Right kidney (tissue), 1 donor: ENCODE measurements around the gene PRND.
A peak's percentile ranks its signal among the peaks of the same experiment; 100 is the strongest.
"Not testable (repeated sequence)": the region's sequence is repeated elsewhere in the genome, so short reads cannot be mapped to it uniquely, and the experiment has no call there.

Experiments used
- DNase-seq: peaks from one replicate; pipeline ENCODE4 v3.0.0-alpha.2; 2016

Gene PRND

GRCh38 chr20:4708036-4708435 is 13.7 kb upstream of the PRND start:
- no peak for DNase-seq

- no peak for DNase-seq
Observed at GRCh38 chr20:4708856-4709255, 12.9 kb upstream of the PRND start.

GRCh38 chr20:4709261-4710105 is 12.2 kb upstream of the PRND start:
- no peak for DNase-seq

- DNase-seq = no peak
Observed at GRCh38 chr20:4710106-4710475, 11.6 kb upstream of the PRND start.

GRCh38 chr20:4711511-4711910 is 10.2 kb upstream of the PRND start:
- DNase-seq = no peak

GRCh38 chr20:4713401-4713800 is 8.3 kb upstream of the PRND start:
- DNase-seq = no peak

GRCh38 chr20:4714818-4715217 is 6.9 kb upstream of the PRND start:
- DNase-seq = no peak

GRCh38 chr20:4717816-4718570 is 3.7 kb upstream of the PRND start:
- DNase-seq = no peak

- no peak for DNase-seq
Observed at GRCh38 chr20:4719190-4719589, 2.5 kb upstream of the PRND start.

- DNase-seq = peak; percentile 37
Observed at GRCh38 chr20:4720041-4720976, 1.4 kb upstream of the PRND start.

- DNase-seq = peak; percentile 34
Observed at GRCh38 chr20:4720977-4721349, 746 bp upstream of the PRND start.

GRCh38 chr20:4722571-4722970 is 862 bp downstream of the PRND start:
- no peak for DNase-seq

- DNase-seq = no peak
Observed at GRCh38 chr20:4722993-4723392, 1.3 kb downstream of the PRND start.

GRCh38 chr20:4723553-4723952 is 1.8 kb downstream of the PRND start:
- not testable (repeated sequence) for DNase-seq

- DNase-seq = no peak
Observed at GRCh38 chr20:4724459-4725262, 3.0 kb downstream of the PRND start.

- no peak for DNase-seq
Observed at GRCh38 chr20:4725263-4725550, 3.5 kb downstream of the PRND start.

- no peak for DNase-seq
Observed at GRCh38 chr20:4726710-4727397, 5.1 kb downstream of the PRND start.

GRCh38 chr20:4728120-4728760 is 6.5 kb downstream of the PRND start:
- DNase-seq = no peak

GRCh38 chr20:4729265-4729664 is 7.6 kb downstream of the PRND start:
- no peak for DNase-seq

- DNase-seq = no peak
Observed at GRCh38 chr20:4730780-4731179, 9.1 kb downstream of the PRND start.

- DNase-seq = no peak
Observed at GRCh38 chr20:4736875-4737274, 15.2 kb downstream of the PRND start.
